Activated T-helper 1 cell treated with Interleukin-2 at 50 U/mL for 16 hours (primary cell): ENCODE results near the gene EEF1A1.

Experiments
- DNase-seq: peaks from one replicate; pipeline ENCODE4 v3.0.0-alpha.2; 2020; ENCODE audit warnings: low read depth

EEF1A1 gene

GRCh38 chr6:73505142-73505541 lies 15.7 kb downstream of the EEF1A1 start:
- no peak for DNase-seq

GRCh38 chr6:73504160-73504559 lies 16.7 kb downstream of the EEF1A1 start:
- DNase-seq: no peak

- DNase-seq: no peak
Observed at GRCh38 chr6:73503027-73503772, 17.6 kb downstream of the EEF1A1 start.

GRCh38 chr6:73497915-73498314 lies 22.9 kb downstream of the EEF1A1 start:
- no peak for DNase-seq

GRCh38 chr6:73491377-73491776 lies 29.5 kb downstream of the EEF1A1 start:
- no peak for DNase-seq

GRCh38 chr6:73487473-73487872 lies 33.4 kb downstream of the EEF1A1 start:
- DNase-seq: no peak

GRCh38 chr6:73484438-73484837 lies 36.4 kb downstream of the EEF1A1 start:
- DNase-seq: no peak

GRCh38 chr6:73481969-73482368 lies 38.9 kb downstream of the EEF1A1 start:
- DNase-seq: no peak

GRCh38 chr6:73477407-73477806 lies 43.4 kb downstream of the EEF1A1 start:
- no peak for DNase-seq

- no peak for DNase-seq
Observed at GRCh38 chr6:73476723-73477122, 44.1 kb downstream of the EEF1A1 start.

GRCh38 chr6:73471686-73472290 lies 49.0 kb downstream of the EEF1A1 start:
- DNase-seq: no peak
